OCI-LY7 (cell line): Measurements from ENCODE around the gene BOD1.

Experiments
- CTCF ChIP-seq: fragments of 200-600 bp; sonication (generic); conservative IDR thresholded peaks from 2 replicates; pipeline ENCODE4 v1.5.1; 2014; ENCODE audit warnings: mild to moderate bottlenecking, antibody characterized with exemption, low read length, moderate library complexity, mixed read lengths
- EZH2phosphoT487 ChIP-seq: fragments of 200-600 bp; sonication (generic); IDR thresholded peaks from 2 replicates; pipeline ENCODE4 v1.6.1; 2018; ENCODE audit warnings: low read depth, borderline replicate concordance, mild to moderate bottlenecking, mixed run types, antibody characterized with exemption, low read length, moderate library complexity, mixed read lengths

GRCh38 chr5:173623296-173623771, 6.9 kb upstream of the BOD1 start:
- TF ChIP-seq CTCF (no peak), EZH2phosphoT487 (no peak)
